ENCODE measurements around the gene MDGA2.

- TF ChIP-seq CTCF (IDR thresholded peaks at IDR 0.05 in 2 of 3, conservative IDR thresholded peaks at IDR 0.05 in 1 of 3; ENCODE audit: borderline replicate concordance in 1 of 3, insufficient read depth in 1 of 3, low read depth in 2 of 3, low read length in 2 of 3) (no peak), MAX (IDR thresholded peaks at IDR 0.05) (no peak), EGR1 (IDR thresholded peaks at IDR 0.05; ENCODE audit: low read depth) (no peak), POLR2A (IDR thresholded peaks at IDR 0.05; ENCODE audit: borderline replicate concordance, extremely low read depth, insufficient read depth, insufficient read length) (no peak), ZNF274 (IDR thresholded peaks at IDR 0.05; ENCODE audit: low read depth, low read length) (no peak), RAD21 (IDR thresholded peaks at IDR 0.05; ENCODE audit: low read depth) (no peak), ZBTB33 (IDR thresholded peaks at IDR 0.05; ENCODE audit: extremely low read depth, insufficient replicate concordance, low read length) (no peak), SIN3A (IDR thresholded peaks at IDR 0.05; ENCODE audit: low read depth) (no peak), POLR2AphosphoS5 (IDR thresholded peaks at IDR 0.05; ENCODE audit: low read depth, low read length) (no peak), EZH2phosphoT487 (IDR thresholded peaks at IDR 0.05; ENCODE audit: borderline replicate concordance) (no peak), CEBPB (IDR thresholded peaks at IDR 0.05; ENCODE audit: low read depth) (no peak), SP1 (IDR thresholded peaks at IDR 0.05; ENCODE audit: low read depth) (no peak)
These were observed 485.4 kb downstream of the MDGA2 start for GRCh38 chr14:47189911-47190484.
